Activated CD8-positive, alpha-beta memory T cell treated with anti-CD3 and anti-CD28 coated beads, Interleukin-2, amount 50 U/mL, for 24 hours (primary cell): ENCODE data around the gene BEAN1.

Experiments used
- DNase-seq: peaks from one replicate; pipeline ENCODE4 v3.0.0-alpha.2; 2020; ENCODE audit errors: extremely low read depth

Gene BEAN1, protein sequence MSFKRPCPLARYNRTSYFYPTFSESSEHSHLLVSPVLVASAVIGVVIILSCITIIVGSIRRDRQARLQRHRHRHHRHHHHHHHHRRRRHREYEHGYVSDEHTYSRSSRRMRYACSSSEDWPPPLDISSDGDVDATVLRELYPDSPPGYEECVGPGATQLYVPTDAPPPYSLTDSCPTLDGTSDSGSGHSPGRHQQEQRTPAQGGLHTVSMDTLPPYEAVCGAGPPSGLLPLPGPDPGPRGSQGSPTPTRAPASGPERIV

DNA sequence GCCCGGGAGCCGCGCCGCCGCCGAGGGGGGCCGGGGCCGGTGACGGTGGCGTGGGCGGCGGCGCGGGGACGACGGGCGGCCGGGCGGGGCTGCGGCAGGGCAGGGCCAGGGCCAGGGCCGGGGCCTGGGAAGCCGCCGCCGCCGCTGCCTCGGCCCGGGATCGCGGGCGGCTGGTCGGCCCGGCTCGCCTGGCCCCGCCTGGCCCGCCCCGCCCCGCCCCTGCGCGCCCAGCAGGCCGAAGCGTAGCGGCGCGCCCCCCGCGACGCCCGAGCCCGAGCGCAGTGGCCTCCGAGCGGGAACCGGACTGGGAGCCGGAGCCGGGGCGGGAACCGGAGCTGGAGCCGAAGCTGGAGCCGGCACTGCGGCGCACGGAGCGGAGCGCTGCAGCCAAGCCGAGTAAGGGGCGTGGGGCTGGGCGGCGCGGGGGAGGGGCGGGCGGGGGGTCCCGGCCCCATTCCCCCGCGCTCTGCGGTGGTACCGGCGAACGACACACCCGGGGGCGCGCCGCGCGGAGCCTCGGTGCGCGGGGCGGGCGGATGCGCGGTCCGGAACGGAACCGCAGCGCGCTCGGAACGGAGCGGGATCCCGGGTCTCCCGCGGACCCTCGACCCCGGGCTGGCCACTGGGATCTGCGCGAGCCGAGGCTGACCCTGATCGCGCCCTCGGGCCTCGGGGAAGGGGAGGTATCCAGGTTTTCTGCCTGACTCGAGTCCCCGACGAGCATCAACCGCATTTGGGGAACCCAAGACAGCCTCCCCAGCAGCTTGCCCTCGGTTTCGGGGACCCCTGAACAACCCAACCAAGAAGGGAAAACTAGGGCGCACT, at the start of gene BEAN1:
Gene BEAN1, plus strand, starts transcription at position 260 of the 825 bp plus-strand sequence. CDS start 10,382 bp downstream, outside the sequence.
- no peak for DNase-seq

DNA sequence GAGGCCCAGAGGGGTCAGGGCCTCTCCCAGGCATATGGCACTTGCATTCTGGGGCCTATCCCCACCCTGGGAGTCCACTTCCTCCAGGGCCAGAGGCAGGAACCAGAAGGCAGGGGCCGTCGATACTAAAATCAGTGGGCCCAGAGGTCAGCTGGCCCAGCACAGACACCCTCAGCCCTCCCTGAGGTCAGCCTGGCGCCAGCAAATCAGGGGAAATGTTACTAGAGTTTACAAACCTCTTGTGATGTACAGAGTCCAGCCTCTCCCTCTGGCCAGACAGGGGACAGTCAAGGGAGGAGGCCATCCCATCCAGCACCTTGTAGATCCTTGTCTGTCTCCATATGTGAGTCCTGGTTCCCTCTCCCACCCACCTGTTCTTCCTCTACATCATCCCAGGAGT, 49.8 kb upstream of the BEAN1 start:
- no peak for DNase-seq

DNA sequence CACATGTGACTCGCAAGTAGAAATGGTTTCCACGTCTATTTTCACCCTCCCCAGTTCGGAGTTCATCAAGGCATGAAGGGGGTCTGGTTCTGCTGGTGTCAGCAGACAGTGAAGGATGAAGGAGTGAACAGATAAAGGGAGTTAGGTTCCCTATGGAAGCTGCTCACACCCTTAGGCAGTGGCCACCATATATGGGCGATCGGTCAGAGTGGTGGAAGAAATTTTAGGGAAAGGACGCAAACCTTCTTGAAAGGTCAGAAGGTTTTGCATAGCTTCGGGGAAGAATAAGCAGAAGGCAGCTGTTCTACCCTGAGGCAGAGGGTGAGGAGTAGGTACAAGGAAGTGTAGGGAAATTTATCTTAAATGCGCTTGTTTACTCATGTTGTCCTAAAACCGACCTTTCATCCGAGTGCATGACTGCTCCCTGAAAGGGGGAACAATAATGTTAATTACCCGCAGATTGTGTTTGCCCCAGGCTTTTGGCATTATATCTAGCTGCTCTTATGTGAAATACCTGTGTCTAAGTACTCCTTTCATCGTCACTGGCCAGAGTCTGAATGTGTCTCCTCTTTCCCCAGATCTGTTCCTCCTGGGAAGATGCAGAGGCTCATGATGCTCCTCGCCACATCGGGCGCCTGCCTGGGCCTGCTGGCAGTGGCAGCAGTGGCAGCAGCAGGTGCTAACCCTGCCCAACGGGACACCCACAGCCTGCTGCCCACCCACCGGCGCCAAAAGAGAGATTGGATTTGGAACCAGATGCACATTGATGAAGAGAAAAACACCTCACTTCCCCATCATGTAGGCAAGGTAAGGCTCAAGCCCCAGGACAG, 48.1 kb upstream of the BEAN1 start:
- no peak for DNase-seq

DNA sequence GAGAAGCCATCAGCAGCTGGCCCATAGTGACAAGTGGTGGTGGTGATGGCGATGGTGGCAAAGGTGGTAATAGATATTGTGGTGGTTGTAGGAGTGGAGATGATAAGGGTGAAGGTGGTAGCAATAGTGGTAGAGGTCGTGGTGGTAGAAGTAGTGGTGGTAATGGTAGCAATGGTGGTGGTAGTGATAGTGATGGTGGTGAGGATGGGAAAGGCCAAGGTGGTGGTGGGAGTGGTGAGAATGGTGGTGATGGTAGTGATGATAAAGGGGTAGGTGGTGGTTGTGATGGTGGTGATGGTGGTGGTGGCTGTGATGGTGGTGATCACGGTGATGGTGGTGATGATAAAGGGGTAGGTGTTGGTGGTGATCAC, 47.5 kb upstream of the BEAN1 start:
- DNase-seq, result no peak

DNA sequence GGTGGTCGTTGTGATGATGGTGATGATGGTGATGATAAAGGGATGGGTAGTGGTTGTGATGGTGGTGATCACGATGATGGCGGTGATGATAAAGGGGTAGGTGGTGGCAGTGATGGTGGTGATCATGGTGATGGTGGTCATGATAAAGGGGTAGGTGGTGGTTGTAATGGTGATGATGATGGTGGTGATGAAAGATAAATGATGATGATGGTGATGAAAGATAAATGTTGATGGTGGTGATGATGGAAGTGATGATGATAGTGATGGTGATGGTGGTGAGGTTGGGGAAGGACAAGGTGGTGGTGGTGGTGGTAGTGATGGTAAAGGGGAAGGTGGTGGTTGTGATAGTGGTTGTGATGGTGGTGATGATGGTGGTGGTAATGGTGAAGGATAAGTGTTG, 46.7 kb upstream of the BEAN1 start:
- no peak for DNase-seq

DNA sequence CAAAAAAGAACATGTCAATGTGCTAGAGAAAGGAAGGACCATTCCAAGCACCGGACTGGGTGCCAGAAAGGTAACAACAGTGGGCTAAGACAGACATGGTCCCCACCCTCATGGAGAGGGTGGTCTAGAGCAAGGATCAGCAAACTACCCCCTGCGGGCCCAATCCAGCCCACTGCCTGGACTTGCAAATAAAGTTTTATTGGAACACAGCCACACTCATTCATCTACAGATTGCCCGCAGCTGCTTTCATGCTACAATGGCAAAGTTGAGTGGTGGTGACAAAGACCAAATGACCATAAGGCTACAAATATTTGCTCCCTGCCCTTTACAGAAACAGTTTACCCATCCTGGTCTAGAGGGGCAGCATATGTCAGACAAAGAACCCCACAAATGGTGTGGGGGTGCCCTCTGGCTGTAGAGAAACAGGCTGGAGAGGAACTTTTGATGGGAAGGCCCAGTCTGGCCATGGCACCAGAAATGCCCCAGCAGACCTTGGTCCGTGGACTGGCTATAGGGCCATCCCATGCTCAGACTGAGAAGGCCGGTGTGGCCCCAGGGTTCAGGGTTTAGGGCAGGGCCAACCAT, 45.4 kb upstream of the BEAN1 start:
- DNase-seq, result no peak

DNA sequence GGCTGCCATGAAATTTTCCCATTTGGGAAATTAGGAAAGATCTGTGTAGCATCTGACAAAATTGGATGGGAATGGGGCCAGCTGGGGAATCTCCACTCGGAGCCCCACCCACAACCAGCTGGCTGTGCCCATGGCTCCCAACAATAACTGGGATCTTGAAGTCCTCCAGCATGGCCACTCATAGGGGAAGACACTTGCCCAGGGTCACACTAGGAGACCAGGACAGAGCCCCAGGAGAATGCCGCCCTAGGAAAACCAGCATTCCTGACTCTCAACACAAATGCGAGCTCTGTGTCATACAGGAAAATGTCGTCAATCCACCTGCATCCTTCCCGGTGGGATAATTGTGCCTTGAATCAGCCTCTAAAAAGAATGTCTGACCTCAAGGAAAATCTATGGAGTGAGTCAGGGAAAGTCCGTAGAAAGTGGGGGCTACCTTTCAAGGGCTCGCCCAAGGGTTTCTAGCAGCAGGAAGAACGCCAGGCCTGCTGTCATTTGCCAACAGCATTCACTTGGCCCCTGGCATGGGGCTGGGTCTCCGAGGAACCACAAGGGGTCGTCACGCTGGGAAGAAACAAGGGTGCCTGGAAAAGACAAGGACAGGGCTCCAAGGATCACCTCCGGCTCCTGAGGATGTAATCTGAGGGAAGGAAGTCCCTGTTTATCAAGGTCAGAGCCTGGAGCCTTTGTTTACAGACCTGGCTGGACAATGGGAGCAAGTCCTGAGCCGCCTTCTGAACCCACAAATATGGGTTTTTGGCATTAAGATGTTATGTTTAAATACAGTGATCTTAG, 44.7 kb upstream of the BEAN1 start:
- DNase-seq, result no peak

DNA sequence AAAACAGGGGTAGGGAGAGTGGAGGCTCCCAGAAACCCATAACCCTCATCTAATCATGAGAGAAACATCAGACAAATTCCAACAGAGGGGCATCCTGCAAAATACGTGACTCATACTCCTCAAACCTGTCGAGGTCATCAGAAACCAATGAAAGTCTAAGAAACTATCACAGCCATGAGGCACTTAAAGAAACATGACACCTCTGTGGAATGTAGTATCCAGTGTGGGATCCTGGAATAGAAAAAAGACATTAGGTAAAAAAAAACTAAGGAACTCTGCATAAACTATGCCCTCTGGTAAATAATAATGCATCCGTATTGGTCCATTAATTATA, 44.2 kb upstream of the BEAN1 start:
- DNase-seq, result no peak

DNA sequence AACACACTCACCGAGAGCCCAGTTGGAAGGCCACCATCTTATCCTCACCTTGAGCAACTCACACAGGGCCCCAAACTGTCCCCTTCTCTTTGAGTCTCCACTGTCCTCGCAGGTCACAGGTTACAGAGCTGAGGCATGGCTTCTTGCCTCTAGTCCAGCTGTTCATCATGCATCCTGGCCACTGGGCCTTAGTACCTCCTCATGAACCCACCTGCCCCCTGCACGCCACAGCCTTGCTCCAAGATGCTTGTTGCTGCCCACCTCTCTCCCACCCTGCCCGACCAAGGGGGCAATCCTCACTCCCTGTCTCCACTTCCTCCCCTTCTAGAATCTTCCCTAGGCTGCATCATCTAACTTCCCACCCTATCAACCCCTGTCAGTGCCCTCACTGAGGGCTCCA, 43.5 kb upstream of the BEAN1 start:
- DNase-seq, result no peak

DNA sequence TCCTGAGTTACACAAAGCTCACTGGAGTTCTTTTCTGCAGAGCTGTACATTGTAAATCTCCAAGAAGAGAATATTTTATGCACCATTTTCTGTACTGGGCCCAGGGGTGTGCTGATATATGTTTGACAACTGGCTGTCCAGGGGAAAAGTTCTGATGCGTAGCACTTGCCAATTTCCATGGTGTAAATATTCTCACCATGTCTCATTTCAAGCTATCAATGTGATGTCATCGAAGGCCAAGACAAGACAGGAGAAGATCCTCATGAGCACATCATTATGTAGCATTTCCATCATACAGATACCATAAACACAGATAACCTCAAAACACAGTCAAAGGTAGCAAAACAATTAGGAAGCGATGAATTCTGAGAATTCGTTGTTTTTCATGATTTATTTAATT, 41.7 kb upstream of the BEAN1 start:
- no peak for DNase-seq

DNA sequence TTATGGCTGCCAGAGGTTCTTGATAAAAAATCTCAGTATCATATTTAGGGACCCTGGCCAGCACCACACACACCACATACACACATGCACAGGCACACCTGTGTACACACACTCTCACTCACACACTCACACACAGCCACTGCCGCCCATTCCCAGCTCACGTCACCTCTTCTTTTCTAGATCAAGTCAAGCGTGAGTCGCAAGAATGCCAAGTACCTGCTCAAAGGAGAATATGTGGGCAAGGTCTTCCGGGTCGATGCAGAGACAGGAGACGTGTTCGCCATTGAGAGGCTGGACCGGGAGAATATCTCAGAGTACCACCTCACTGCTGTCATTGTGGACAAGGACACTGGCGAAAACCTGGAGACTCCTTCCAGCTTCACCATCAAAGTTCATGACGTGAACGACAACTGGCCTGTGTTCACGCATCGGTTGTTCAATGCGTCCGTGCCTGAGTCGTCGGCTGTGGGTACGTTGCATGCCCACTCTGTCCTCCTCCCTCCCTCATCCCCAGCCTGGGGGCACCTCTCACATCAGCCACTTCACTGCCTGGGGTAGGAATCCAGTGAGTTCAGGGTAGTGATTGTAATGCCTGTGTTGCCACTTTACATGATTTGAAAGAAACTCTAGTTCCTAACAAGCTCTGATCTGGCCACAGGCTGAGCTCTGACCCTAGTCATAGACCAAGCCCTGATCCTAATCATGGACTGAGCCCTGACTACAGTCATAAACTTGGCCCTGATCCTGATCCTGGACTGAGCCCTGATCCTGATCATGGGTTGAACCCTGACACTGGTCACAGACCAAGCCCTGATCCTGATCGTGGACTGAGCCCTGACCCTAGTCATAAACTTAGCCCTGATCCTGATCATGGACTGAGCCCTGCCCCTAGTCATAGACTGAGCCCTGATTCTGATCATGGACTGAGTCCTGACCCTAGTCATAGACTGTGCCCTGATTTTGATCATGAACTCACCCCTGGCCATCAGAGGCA, 40.2 kb upstream of the BEAN1 start:
- DNase-seq, result no peak

DNA sequence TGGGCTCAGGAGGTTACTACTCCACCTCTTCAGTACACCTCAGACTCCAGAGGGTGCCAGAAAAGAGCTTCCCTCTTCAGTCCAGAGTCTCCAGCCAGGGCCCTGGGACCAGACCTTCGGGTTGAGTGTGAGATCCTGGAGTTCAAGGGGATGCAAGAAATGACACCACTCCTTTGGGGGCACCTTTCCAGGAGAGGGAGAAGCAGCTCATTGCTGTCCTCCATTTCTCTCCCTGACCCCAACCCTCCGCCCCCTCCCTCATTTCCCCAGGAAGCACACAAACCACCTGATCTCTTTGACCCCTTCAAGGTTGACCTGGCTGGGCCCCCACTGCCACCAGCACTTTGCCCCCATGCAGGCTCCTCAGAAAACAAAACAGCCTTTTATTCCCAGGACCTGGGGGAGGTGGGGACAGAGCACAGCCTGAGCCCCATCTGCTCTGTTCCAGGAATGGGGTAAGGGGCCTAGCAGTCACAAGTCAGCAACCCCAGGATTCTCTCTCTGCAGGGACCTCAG, 39.2 kb upstream of the BEAN1 start:
- DNase-seq, result no peak

DNA sequence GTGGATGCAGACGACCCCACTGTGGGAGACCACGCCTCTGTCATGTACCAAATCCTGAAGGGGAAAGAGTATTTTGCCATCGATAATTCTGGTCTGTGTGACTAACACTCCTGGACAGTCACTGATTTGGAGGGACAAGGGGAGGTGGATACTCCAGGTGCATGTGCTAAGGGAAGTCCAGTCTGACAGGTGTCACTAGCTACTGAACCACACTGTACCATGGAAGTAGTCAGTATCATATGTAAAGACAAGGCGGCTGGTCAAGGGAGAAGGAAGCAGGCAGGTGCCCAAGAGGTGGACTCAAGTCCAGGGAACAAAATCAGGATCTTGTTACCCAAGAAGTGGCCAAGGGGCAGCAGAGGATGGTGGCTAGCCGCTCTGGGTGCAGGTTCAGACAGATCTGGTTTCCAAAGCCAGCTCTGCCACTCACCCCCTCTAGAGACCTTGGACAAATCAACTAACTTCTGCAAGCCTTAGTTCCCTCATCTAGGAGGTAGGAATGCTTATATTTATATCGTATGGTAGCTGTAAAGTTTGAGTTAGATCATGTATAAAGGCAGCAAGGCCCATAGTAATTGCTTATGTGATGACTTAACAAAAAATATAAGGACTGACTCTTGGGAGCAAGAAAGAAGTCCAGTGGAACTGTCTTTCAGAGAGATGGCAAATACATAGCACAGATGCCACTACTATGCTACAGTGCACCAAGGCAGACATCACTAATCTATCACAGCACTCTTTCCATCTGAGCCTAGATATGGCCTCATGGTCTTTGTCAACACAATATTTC, 38.5 kb upstream of the BEAN1 start:
- no peak for DNase-seq

DNA sequence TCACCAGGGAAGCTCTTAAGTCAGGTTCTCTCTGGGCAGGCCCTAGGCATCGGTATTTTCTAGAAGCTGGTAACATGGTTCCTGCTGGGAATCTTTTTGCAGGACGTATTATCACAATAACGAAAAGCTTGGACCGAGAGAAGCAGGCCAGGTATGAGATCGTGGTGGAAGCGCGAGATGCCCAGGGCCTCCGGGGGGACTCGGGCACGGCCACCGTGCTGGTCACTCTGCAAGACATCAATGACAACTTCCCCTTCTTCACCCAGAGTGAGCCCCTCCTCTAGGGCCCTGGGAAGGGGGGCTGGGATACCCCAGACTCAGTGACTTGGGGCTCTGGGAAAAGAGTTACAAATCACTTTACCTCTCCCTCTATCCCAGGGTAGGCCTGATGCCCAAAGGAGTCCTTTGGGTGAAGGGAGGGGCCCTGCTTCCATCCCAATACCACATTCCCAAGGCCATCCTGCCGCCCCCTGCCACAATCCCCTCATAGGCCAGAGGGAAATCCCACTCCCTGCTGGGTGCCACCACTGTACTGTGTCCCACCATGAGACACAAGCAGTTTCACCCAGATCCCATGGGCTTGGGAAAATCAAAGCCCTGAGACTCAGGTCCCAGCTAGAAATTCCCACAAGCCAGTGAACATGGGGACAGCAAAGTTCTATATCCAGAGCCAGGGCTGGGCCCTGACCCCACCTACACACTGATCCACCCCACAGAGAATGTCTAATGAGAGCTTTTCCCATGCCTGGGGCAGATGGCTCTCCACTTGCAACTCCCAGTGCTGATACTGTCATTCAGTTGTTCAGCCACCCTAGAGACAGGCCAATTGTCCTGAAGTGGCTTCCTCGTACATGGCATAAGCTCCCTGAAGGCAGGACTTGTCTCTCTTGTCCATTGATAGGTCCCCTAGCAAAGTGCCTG, 37.6 kb upstream of the BEAN1 start:
- no peak for DNase-seq

DNA sequence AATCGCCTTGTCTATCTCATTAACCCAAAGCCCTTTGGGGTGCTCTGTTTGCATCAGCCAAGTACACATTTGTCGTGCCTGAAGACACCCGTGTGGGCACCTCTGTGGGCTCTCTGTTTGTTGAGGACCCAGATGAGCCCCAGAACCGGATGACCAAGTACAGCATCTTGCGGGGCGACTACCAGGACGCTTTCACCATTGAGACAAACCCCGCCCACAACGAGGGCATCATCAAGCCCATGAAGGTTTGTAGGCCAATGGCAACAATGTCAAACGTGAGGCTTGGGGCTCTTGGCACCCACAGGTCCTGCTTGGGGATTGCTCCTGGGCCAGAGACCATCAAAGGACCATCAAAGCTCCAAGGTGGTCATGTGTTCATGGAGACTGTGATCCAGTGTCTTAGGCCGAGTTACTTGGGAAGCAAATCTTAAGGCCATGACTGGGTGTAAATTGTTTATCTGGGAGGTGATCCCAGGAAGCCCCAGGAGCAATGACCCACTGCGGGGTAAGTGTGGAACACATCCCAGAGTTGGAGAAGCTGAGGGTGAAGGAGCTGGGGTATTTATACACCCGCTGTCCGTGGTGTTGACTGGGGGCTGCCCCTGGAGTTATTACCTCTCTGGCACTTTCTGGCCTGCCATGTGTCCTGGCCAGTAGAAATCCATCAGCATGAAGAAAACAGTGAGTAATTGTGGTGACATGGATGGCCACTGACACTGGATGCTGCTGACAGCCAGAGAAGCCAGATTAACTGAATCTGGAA, 36.6 kb upstream of the BEAN1 start:
- no peak for DNase-seq

DNA sequence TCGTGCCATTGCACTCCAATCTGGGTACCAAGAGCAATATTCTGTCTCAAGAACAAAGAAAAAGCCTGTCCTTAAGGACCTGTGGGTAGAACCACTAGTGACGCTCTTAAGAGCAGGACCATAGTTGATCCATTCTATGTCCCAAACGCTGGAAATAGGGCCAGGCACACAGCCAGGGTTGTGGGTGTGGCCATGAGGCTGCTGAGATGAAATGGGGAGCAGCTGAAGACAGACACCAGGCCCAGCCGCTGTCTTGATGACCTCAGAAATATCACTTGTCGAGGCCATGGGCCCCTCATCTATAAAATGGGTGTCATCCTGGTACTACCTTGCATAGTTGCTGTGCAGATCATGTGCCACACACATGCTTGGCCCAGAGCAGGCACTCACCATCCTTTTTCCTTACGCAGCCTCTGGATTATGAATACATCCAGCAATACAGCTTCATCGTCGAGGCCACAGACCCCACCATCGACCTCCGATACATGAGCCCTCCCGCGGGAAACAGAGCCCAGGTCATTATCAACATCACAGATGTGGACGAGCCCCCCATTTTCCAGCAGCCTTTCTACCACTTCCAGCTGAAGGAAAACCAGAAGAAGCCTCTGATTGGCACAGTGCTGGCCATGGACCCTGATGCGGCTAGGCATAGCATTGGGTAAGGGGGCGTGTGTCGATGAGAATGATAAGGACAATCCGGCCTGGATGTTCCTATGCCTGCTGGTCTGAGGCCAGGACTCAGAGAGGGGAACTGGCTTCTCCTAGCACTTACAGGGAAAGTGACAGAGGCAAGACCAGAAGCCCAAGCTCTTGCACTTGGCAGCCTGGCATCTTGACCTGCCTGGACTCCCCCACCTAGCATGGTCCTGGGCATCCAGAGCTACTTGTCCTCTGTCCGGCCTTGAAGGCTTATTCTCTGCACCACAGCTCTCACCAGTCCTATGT, 35.1 kb upstream of the BEAN1 start:
- no peak for DNase-seq
